Adipocyte (in vitro differentiated cells): Measurements from ENCODE around the gene RCBTB2.
"Not testable (repeated sequence)": the region's sequence is repeated elsewhere in the genome, so short reads cannot be mapped to it uniquely, and the experiment has no call there.

ENCODE experiments used
- DNase-seq: peaks from one replicate; pipeline ENCODE4 v3.0.0-alpha.2; 2015; ENCODE audit warnings: low read depth
- H3K27me3 ChIP-seq: replicated peaks from 2 replicates; pipeline ENCODE4 v1.7.0; 2013; ENCODE audit warnings: mild to moderate bottlenecking, low read length, moderate library complexity; ENCODE audit not compliant: control insufficient read depth, insufficient read depth
- H3K36me3 ChIP-seq: 2 replicates; pipeline ENCODE4 v1.7.0; 2013; ENCODE audit warnings: low read length, mild to moderate bottlenecking, moderate library complexity; ENCODE audit not compliant: control insufficient read depth, insufficient read depth, severe bottlenecking
- H3K4me1 ChIP-seq: 2 replicates; pipeline ENCODE4 v1.7.0; 2013; ENCODE audit warnings: mild to moderate bottlenecking, low read length, moderate library complexity; ENCODE audit not compliant: control insufficient read depth, insufficient read depth
- H3K4me3 ChIP-seq: 2 replicates; pipeline ENCODE4 v1.7.0; 2013; ENCODE audit warnings: mild to moderate bottlenecking, low read length, moderate library complexity
- H3K9ac ChIP-seq: 2 replicates; pipeline ENCODE4 v1.7.0; 2013; ENCODE audit warnings: mild to moderate bottlenecking, low read length, moderate library complexity
- H3K9me3 ChIP-seq: 2 replicates; pipeline ENCODE4 v1.7.0; 2013; ENCODE audit warnings: mild to moderate bottlenecking, low read length, moderate library complexity; ENCODE audit not compliant: control insufficient read depth

Gene RCBTB2

DNA sequence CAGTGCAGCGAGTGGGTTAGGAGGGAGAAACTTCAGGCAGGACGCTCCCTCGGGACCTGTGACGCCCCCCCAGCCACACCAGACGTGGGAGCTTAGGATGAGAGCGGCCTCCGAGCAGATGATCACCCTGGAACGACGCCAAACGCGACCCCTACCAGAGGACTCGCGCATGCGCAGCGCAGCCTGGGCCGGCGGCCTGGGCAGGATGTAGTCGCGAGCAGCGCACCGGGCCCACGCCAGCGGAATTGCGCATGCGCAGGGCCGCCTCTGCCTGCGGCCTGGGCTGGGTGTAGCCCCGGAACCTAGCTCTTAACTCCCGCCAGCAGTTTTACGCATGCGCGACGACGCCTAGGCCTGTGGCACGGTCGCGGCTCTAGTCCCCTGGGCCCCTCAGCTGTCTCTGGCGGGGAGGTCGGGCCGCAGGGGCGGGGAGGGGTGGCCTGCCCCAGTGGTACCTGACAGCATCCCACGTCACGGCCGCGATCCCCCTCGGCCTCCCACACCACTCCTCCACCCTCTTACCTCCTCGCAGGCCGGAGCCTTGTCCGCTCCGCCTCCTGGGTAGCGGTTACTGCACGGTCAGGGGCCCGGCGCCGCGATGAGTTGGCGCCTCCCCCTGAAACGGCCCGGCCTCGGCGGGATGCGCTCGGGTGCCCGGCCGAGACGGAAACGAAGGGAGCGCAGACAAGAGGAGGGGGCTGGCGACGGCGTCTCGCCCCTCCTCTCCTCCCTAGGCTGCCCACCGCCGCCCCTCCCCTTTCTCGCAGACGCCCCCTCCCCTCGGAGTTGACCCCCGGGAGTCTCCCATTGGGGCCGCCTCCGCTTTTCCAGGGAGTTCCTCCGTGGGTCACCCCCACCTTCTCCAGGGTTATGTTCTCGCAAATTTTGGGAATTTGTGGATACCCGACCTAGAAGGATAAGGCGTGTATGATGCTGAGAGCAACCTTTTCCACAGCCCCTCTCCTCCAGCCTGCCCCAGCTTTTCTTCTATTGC is at the start of gene RCBTB2:
Gene RCBTB2 (minus strand): TSS at position 575 of the 994 bp plus-strand sequence. CDS start 11,141 bp downstream, outside the sequence.
- DNase-seq = peak; percentile 99
- peak within 1 kb of the TSS; percentile 98 for H3K4me3 ChIP-seq
- H3K4me1 ChIP-seq = peaks cover 13% of the 10 kb centered on the region
- H3K9ac ChIP-seq = peak within 1 kb of the TSS; percentile 99
- no peaks in the 10 kb centered on the region for H3K36me3 ChIP-seq
- H3K27me3 ChIP-seq = no peaks in the 10 kb centered on the region
- no peaks in the 10 kb centered on the region for H3K9me3 ChIP-seq

GRCh38 chr13:48582084-48582483 is 49.2 kb upstream of the RCBTB2 start:
- no peak overlapping the region for H3K9ac ChIP-seq
- H3K4me3 ChIP-seq = no peak overlapping the region
- peaks cover 29% of the 10 kb centered on the region for H3K4me1 ChIP-seq
- H3K9me3 ChIP-seq = no peaks in the 10 kb centered on the region
- peaks cover 6% of the 10 kb centered on the region for H3K27me3 ChIP-seq
- DNase-seq = no peak
- H3K36me3 ChIP-seq = no peaks in the 10 kb centered on the region

DNA sequence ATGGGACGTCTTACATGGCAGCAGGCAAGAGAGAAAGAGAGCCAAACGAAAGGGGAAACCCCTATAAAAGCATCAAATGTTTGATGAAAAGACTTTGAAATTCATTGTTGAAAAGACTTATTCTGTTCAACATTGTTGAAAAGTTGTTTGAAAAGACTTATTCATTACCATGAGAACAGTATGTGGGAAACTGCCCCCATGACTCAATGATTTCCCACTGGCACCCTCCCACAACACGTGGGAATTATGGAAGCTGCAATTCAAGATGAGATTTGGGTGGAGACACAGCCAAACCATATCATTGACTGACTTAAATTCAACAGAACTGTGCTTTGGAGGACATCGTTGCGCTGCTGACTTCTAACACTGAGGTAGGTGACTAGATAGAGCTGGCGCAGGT is 48.0 kb upstream of the RCBTB2 start:
- Histone ChIP-seq H3K9me3 (no peaks in the 10 kb centered on the region), H3K9ac (peak overlapping the region; percentile 31), H3K4me1 (peaks cover 21% of the 10 kb centered on the region), H3K27me3 (peaks cover 6% of the 10 kb centered on the region), H3K4me3 (no peak overlapping the region), H3K36me3 (no peaks in the 10 kb centered on the region)
- no peak for DNase-seq

GRCh38 chr13:48580185-48580803 is 47.4 kb upstream of the RCBTB2 start:
- DNase-seq = peak; percentile 89
- Histone ChIP-seq H3K9ac (peak overlapping the region; percentile 31), H3K4me1 (peaks cover 16% of the 10 kb centered on the region), H3K9me3 (no peaks in the 10 kb centered on the region), H3K4me3 (no peak overlapping the region), H3K27me3 (peaks cover 6% of the 10 kb centered on the region), H3K36me3 (no peaks in the 10 kb centered on the region)

DNA sequence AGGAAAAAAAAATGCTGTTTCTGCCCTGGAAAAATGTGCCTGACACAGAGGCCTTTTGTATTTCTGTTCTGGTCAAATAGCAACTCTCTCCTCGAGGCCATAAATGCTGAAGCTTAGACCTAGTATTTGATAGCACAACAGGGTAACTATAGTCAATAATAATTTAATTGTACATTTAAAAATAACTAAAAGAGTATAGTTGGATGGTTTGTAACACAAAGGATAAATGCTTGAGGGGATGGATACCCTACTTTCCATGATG is 47.0 kb upstream of the RCBTB2 start:
- not testable (repeated sequence) for DNase-seq, H3K9ac ChIP-seq, H3K4me3 ChIP-seq, H3K9me3 ChIP-seq, H3K27me3 ChIP-seq, H3K36me3 ChIP-seq
- peaks cover 12% of the 10 kb centered on the region for H3K4me1 ChIP-seq

DNA sequence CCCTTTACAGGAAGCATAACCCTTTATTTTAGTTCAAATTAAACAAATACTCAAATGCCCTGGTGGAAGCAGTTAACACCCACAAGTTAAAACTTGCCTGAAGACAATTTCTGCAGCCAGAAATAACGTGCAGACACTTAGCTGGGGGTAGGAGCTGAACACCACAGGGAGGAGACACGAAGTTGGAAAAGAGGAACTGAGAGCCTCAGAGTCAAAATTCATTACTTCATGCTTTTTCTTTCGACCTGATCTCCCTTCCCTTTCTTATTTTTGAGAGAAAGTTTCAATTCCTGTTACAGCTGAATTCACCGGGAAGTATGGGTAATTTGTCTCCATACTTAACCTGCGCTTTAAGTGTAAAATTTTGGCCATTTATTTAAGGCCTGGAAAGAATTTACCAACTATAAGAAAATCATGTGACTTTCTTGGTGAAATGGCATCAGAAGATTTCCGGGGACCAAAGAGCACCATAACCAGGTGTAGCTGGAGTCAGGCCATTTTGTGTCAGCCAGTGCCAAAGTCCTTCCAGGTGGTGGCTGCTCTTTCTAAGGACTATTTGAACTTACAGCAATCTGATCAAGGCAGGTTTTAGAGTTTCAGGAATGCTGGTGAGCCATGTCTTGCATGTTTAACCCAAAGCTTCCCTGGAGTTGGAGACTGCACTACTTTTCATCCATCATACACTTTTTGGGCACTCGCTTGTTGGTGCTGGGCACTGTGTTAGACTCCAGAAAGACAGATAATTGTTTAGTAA is 46.5 kb upstream of the RCBTB2 start:
- H3K36me3 ChIP-seq = no peaks in the 10 kb centered on the region
- H3K9ac ChIP-seq = no peak overlapping the region
- H3K4me1 ChIP-seq = peaks cover 7% of the 10 kb centered on the region
- H3K9me3 ChIP-seq = no peaks in the 10 kb centered on the region
- H3K27me3 ChIP-seq = peaks cover 6% of the 10 kb centered on the region
- no peak for DNase-seq
- H3K4me3 ChIP-seq = no peak overlapping the region

DNA sequence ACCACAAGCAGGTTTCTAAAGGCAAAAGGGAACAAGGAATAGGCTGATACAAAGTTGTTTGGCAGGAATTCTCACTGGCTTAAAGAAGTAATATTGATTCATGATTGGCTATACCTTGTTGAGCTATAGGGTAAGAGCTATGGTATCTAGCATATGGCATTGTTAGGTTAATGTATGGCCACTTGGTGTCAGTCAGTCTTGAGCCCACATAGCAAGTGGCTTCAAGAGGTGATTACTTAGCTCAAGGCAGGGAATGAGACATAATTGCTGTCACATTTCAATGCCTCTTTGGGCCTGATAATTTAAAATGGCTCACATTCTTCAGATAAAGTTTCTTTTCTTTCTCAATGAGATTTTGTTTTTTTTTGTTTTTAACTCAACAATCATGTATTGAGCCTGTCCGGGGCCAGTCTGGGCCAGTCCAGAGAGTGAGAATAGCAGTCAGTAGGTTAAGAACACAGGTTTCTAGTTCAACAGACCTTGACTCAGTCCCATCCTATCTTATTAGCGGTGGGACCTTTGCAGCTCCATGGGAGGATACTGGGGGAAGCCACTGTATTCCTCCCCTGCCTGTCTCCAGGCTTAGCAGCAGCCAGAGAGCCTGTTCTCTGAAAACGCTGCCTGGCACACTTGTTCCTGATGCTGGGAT is 45.8 kb upstream of the RCBTB2 start:
- H3K9me3 ChIP-seq = no peaks in the 10 kb centered on the region
- no peak overlapping the region for H3K4me3 ChIP-seq
- H3K9ac ChIP-seq = no peak overlapping the region
- peaks cover 6% of the 10 kb centered on the region for H3K27me3 ChIP-seq
- no peaks in the 10 kb centered on the region for H3K36me3 ChIP-seq
- H3K4me1 ChIP-seq = peaks cover 4% of the 10 kb centered on the region
- DNase-seq = no peak

DNA sequence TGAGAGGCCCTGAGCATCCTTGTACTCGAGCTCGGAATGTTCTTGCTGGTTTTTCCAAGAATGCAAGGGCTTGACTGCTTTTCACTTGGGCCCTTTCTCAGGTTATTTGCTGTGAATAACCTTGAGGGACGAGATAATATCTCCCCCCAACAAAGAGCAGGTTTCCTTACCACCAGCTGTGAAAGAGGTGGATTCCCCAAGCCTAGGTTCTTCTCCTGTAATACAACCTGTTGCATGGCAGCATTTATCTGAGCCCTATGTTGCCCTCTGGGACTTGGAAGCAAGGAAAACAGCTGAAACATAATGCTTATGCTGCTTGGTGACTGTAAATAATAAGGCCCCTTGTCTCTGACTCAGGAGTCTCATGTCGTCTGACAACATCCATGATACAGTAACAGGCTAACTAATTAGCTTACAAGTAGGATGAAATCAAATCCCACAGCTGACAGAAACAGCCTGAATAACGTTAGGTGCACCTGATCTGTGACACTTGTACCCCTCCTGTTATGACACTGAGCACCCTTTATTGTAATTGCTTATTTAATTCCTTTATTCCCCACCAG is 43.6 kb upstream of the RCBTB2 start:
- Histone ChIP-seq H3K36me3 (no peaks in the 10 kb centered on the region), H3K4me3 (no peak overlapping the region), H3K9ac (no peak overlapping the region), H3K4me1 (peaks cover 5% of the 10 kb centered on the region), H3K9me3 (no peaks in the 10 kb centered on the region), H3K27me3 (no peaks in the 10 kb centered on the region)
- no peak for DNase-seq

DNA sequence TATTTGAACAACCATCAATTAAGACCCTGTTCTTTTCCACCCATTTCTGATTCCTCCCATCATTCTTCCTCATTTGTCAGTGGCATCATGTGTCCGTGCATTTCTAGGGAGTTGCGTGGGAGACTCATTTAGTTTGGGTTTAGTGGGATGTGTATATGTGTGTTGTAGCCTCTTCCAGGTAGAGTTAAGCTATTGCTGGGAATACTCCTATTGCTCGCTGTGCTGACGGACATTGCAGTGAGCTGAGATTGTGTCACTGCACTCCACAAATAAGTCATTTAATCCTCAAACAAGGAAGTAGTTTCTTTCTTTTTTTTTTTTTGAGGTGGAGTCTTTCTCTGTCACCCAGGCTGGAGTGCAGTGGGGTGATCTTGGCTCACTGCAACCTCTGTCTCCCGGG is 42.2 kb upstream of the RCBTB2 start:
- DNase-seq = no peak
- Histone ChIP-seq H3K27me3 (no peaks in the 10 kb centered on the region), H3K9ac (no peak overlapping the region), H3K9me3 (no peaks in the 10 kb centered on the region), H3K4me3 (no peak overlapping the region), H3K36me3 (no peaks in the 10 kb centered on the region), H3K4me1 (peaks cover 17% of the 10 kb centered on the region)

- no peaks in the 10 kb centered on the region for H3K9me3 ChIP-seq
- peaks cover 17% of the 10 kb centered on the region for H3K4me1 ChIP-seq
- H3K36me3 ChIP-seq = no peaks in the 10 kb centered on the region
- no peaks in the 10 kb centered on the region for H3K27me3 ChIP-seq
- H3K9ac ChIP-seq = no peak overlapping the region
- no peak for DNase-seq
- H3K4me3 ChIP-seq = no peak overlapping the region
Measured at GRCh38 chr13:48574041-48574796, 41.3 kb upstream of the RCBTB2 start.
